Astrocyte of the hippocampus (primary cell): ENCODE data around the gene PRDM13.
"Not testable (repeated sequence)": the region's sequence is repeated elsewhere in the genome, so short reads cannot be mapped to it uniquely, and the experiment has no call there.

Experiments used
- DNase-seq: peaks from one replicate; pipeline ENCODE4 v3.0.0; 2011; ENCODE audit warnings: low read depth, low spot score

The PRDM13 gene

DNA sequence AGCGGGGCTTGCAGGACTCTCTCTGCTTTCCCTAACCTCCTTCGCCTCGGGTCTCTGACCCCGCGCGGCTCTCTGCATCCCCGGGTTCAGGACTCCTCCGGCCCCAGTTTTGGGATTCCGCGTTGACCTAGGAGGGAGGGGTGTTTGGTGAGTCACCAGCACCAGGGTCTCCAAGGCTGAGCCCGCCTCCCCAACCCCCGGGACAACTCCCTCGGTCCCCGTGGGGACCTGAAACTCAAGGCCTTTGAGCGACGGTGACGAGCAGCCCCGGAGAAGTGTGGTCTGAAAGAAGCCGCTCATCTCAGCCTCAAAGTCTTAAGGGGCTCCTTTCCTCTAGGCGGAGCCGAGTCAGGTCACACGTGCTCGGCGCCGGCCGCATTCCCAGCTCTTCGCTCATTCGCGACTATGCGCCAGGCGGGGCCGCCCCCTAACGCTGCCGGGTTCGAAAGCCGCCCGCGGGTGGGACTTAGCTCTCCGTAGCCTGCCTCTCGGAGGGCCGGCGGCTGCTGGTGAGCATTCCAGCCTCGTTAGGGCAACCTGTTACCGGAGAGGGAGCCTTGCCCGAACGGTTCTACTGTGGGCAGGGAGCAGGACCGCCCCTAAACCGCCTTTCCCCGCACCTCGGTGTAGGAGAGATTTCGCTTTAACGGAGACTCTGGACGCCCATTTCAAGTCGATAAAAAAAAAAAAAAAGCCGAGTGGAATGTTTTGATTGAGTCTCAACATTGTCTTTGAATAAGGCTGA is 3.0 kb upstream of the PRDM13 start:
- DNase-seq = peak; percentile 55

DNA sequence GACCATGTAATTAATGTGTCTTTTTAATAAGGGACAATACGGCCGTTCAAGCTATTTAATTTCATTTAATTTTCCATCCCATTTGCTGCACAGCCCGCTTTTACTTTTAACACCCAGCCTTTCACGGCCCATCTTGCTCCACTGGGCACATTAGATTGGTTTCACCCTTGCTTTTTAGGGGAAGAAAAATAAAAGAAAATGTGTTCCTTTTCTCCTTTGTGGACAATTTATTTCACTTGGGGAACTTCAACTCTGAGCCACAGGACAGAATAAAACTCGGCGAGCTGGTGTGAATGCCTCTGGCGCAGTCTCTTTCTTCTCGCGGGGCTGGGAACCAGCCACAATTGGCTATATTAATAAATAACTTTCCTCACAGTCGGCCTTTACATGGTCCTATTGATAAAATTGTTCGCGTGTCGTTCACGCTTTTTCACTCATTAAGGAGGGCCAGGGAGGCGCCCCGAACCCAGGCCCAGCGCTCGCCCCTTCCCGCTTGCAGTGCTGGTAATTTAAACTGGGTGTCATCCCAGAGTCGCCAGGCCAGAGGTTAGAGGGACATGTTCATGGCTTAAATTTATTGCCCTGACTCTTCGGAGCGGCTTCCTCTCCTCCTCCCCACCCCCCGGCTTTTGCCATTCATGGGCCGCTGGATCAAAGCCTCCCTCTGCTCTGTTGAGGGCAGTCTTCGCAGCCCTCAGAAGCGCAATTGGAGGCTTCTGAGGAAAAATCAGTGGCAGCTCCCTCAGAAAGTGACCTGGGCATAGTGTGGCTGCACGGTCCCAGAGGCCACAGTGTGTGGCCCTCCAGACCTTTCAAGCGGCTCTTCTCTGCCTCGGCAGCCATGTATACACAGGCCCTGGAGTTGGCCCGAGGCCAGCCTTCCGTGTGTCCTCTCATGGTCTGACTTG is 2.2 kb upstream of the PRDM13 start:
- no peak for DNase-seq

DNA sequence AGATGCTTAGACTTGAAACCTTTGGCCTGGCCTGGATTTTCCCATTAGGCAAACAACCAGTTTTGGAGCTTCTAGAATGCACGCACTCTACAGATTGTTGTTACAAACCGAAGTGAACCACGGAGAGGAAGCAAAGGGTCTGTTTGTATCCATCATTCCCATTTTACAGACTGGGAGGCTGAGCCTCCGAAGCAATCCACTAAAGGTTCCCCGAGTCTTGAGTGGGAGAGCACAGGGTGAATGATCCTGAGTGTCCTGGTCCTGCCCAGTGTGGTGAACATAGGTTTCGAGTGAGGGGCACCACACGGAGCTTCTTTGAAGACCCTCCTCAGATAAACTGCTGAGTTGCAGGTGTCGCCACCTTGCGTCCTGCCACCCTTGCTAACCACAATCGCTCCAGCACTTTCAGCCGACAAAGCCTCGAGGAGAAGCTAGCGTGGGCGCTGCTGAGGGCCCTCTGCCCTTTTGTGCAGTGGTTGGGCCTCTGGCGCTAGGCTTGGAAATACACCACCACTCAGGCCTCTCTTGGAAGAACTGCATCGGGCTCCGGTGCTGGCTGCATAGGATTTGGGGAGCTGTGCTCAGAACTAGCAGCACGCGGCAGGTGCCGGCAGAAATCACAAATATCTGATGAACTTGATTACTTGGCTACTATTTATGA is 1.4 kb upstream of the PRDM13 start:
- no peak for DNase-seq

DNA sequence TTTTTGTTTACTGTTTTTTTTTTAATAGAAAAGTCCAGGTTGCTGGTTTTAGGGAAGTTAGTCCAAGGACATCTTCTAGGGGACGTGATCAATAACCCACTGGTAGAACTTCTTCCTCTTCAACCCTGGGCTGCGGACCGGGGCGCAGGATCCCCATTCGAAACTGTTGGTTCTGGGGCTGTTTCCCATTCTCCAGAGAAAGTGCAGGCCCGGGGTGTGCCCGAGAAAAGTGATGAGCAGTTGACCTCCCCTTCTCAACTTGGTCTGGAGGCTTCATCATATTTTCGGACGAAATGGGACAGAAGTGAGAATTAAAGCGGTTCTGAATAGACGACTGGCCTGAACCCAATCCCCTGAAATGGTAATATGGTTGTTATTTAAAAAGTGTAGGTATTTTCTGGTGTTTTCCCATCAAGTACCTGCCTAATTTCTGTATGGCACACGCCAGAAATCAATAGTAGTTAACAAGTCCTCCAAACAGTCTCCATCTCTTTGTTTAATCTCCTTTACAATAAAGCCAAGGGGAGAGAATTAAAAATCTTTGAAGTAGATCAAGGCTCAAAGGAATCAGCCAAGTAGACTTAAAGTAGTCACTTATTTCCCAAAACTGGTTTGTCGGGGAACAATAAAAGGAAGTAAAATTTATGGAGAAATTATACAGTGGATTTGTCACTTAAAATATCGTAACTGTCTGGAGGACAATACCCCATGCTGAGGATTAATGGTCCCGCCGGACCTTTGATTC is 550 bp upstream of the PRDM13 start:
- no peak for DNase-seq

DNA sequence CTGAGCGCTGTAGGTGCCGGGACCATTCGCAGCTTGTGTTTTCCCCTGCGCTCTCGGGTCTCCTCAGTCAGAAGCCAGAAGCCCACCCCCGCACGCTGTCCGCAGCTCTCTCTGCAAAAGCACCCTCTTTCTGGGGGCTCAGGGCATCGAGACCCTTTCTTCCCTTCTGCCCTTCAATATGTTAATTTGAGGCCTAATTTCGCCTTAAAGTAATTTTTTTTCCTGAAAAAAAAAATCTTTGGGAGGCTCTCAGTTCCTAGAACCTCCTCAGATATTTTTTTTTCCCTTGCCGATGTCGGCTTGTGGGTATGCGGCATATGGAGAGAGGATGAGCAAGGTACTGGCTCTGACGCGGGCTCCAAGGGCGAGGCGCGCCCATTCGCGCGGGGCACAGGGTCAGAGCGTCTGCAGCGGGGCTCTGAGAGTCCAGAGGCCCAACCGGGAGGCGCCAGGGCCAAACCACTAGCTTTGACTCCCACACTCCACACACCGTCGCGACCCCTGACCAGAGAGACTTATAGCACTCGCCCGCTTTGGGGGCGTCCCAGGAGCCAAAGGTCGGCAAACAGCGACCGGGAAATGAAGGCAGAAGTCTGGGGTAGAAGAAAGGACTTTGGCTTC is 893 bp downstream of the PRDM13 start:
- DNase-seq = no peak

DNA sequence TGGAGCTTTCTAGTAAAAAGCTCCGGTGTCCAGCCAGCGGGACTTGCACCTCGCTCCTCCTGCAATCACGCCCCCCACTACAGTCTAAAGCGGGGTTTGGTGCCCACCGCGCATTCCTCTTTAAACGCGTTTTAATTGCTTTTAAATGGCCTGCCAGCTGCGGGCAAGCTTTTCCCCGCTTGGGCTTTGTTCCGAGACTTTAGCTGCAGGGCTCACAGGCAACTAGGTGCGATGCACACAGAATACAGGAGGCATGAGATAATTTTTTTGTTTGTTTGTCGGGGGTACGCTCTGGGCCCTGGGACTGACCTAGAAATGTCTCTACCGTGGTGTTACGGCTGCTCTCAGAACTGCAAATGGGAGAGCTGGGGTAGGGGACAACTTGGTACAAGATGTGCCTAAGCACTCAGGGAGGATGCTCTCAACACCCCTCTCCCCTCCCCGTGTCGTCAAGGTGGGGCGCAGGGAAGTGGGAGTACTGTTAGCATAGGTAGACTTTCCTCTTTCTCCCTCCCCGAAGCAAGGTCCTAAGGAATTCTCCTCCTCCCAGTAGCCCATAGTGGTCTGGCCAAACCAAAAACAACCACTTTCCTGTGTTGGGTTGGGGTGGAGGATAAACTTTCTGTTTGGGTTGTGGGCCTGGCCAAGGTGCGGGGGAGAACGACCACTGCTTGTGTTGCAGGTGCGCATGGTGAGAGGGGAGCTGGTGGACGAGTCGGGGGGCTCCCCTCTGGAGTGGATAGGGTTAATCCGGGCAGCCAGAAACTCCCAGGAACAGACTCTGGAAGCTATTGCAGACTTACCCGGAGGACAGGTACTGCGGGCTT is 1.6 kb downstream of the PRDM13 start:
- DNase-seq = no peak

DNA sequence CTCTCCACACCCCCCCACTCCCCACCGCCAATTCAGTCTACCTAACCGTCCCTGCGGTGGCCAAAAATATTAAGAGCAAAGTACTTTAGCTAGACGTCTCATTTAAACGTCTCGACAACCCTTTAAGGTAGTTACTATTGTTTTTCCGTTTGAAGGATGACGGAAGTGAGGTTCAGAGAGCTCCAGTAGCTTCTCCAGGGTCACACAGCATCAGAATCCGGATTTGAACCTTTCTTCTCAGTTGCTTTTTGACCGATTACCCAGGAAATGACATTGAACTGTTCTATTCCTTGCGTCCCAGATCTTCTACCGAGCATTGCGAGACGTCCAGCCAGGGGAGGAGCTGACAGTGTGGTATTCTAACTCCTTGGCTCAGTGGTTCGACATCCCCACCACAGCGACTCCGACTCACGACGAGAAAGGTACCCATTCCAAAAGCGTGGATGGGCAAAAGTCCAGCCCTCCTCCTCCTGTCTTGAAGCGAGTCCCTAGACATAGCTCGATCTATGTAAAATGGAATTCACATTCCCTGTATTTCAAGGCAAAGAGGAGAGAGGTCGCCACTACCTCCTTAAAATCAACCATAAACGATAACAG is 2.4 kb downstream of the PRDM13 start:
- no peak for DNase-seq

DNA sequence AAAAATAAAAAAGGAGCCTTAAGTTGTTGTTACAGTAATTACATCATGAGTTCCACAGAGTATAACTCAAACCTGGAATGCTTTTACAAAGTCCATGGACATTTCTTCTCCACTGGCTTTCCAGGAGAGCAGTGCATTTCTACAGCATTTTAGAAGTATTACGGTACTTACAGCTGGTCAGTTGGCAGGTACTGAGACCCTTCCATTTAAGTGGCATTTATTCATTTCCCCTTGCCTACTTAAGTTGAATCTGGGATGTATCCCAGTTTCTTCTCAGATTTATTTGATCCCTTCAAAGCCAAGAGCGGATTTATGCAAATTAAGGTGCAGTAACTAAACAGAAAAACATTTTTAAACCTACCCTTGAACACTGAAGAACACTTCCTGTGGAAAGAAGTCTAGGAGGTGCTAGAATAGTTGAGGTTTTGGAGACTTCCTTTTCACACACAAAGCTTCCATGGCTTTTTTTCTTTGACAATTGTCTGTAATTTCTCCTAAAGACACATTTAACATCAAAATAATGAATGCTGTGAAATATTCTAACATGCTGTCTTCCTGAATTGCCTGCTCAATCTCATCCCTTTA is 3.4 kb downstream of the PRDM13 start:
- DNase-seq = no peak

DNA sequence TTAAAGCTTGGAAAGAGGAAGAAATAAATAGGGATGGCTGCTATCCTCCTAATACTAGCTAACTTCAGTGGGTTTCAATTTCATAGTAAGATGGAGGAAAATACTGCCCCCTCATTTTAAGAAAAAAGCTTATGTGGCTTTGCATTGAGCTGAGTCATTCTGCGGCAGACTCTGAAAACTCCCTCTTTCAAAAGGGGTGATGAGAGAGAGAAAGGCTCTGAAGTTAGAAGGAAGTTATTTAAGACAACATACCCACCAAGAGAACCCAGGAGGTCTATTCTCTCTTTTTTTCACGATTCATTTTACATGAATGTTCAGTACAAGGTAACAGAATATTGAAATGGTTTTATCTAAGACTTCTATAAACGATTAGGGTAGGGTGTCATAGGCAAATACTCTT is 4.5 kb downstream of the PRDM13 start:
- no peak for DNase-seq

DNA sequence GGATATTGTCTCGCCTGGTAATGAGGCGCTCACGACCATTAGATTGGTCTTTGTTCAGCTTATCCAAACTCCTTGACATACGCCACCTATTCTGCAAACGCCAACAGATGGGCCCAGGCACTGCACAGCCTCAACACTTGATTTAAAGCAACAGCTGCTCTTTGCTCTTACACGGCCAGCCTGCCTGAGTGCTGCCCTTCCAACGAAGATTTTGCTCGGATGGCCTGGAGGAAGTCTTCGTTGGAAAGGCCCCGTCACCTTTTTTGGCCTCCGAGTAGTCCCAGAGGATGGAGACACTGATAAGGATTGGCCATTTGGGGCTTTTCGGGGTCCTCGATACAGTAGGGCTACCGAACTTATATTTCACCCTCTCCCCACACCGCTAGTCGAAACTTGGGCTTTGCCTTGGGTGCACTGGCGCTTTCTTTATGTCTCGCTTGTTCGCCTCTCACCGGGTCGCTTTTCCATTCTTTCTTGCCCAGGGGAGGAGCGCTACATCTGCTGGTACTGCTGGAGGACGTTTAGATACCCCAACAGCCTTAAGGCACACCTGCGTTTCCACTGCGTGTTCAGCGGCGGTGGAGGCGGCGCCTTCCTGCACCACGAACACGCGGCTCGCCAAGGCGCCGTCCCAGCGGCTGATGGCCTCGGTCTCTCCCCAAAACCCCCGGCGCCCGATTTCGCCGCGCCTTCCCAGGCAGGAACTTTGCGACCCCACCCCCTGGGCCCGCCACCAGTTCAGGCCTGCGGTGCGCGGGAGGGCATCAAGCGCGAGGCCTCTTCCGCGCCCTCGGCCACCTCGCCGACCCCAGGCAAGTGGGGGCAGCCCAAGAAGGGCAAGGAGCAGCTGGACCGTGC is 6.1 kb downstream of the PRDM13 start:
- DNase-seq = no peak

DNA sequence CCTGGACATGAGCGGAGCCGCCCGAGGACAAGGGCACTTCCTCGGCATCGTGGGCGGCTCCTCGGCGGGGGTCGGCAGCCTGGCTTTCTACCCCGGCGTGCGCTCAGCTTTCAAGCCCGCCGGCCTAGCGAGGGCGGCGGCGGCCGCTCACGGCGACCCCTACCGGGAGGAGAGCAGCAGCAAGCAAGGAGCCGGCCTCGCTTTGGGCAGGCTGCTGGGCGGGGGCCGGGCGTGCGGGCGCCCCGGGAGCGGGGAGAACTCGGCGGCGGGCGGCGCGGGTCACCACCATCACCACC is 6.7 kb downstream of the PRDM13 start:
- peak; percentile 77 for DNase-seq

DNA sequence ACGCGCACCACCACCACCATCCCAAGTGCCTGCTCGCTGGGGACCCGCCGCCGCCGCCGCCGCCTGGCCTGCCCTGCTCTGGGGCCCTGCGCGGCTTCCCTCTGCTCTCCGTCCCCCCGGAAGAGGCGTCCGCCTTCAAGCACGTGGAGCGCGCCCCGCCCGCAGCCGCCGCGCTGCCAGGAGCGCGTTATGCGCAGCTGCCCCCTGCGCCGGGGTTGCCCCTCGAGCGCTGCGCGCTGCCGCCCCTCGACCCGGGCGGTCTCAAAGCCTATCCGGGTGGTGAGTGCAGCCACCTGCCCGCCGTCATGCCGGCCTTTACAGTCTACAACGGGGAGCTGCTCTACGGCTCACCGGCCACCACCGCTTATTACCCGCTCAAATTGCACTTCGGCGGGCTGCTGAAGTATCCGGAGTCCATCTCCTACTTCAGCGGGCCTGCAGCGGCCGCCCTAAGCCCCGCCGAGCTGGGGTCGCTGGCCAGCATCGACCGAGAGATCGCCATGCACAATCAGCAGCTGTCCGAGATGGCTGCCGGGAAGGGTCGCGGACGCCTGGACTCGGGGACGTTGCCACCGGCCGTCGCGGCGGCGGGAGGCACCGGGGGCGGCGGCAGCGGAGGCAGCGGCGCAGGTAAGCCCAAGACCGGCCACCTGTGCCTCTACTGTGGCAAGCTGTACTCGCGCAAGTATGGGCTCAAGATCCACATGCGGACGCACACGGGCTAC is 7.2 kb downstream of the PRDM13 start:
- DNase-seq = peak; percentile 33

DNA sequence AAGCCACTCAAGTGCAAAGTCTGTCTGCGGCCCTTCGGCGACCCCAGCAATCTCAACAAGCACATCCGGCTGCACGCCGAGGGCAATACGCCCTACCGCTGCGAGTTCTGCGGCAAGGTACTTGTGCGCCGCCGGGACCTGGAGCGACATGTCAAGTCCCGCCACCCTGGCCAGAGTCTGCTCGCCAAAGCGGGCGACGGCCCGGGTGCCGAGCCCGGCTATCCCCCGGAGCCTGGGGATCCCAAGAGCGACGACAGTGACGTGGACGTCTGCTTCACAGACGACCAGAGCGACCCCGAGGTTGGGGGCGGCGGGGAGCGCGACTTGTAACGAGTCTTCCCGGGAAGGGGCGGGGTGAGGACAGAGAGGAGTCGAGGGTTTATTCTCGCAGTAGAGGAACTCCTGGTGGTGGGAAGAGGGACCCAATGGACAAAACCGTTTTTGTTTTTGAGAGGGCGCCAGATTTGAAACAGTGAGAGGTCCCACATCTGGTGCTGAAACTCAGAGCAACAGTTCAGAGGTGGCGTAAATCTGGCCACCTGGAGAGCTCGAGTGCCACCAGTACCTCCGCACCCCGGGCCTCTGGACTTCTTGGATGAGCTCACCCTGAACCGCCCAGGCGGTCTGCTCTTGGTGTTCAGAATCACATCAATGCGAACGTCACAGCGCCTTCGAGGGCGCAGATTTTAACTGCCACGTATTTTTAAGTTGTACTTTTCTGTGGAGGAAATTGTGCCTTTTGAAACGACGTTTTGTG is 8.0 kb downstream of the PRDM13 start:
- DNase-seq = peak; percentile 21

DNA sequence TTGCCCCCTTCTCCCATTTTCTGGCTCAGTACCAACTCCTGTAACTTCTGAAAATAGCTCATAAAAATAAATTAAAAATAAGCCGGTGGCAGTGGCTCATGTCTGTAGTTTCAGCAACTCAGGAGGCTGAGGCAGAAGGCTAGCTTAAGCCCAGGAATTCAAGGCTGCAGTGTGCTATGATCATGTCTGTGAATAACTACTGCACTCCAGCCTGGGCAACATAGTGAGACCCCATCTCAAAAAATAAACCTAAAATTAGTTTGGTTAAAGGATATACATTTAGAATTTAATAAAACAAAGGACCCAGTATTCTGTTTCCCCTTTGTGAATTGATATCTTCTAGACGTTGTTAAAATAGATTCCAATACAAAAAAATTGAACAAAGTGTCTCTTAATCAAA is 10.5 kb downstream of the PRDM13 start:
- DNase-seq = no peak

DNA sequence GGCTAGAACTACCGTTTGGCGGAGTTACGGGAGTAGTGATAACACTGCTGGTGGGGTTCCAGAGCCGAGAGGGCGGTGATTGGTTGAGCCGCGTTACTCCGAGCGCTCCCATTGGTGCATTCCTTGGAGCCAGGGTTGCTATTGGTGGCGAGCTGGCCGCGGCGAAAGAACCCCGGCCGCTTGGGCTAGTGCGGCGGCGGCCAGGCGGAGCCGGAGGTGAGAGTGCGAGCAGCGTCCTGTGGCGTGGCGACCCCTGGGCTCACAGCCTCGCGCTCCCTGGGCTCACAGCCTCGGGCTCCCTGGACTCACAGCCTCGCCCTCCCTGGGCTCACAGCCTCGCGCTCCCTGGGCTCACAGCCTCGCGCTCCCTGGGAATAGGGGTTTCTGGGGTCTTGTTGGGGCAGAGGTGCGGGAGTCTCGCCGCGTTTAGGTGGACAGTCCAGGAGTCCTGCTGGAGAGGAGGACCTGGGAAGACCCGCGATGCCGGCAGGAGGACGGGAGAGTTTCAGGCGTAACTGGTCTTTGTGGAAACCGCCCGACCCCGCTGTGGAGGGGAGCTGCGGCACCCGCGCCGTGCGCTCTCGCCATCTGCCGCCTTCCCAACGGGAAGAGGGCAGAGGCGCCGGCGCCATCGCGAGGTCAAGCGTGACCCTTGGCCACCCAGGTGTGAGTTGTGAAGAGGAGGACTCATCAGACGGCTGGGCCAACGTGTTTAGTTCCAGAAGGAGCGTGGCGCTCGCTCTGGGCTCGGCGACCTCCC is 12.2 kb downstream of the PRDM13 start:
- DNase-seq = no peak

DNA sequence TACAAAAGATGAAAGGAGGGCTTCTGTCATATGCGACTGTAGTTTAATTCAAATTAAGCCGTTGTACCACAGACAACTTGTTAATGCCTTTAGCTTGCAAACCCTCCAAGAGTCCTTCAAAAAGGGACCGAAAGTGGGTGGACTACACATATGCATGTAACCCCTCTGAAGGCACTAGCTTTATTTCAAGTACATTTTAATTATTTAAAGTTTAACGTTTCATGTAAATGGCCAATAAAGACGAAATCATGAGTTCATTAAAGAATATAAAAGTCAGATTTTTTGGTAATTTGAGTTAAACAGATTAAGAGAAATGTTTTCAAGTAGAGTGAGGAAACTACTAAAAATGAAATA is 12.8 kb downstream of the PRDM13 start:
- no peak for DNase-seq

DNA sequence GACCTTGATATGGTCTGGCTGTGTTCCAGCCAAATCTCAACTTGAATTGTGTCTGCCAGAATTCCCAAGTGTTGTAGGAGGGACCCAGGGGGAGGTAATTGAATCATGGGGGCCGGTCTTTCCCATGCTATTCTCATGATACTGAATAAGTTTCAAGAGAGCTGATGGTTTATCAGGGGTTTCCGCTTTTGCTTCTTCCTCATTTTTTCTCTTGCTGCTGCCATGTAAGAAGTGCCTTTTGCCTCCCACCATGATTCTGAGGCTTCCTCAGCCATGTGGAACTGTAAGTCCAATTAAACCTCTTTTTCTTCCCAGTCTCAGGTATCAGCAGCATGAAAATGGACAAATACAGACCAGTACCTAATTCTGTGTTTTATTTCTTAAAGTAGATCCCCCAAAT is 15.4 kb downstream of the PRDM13 start:
- not testable (repeated sequence) for DNase-seq
